GM10248 (cell line): Measurements from ENCODE around the gene DMPK.
A peak's percentile ranks its signal among the peaks of the same experiment; 100 is the strongest.

Experiments used
- CTCF ChIA-PET: fragments of 300-600 bp; sonication (Branson Sonifier 250); formaldehyde crosslinking; extraction: SDS; loops from one replicate; lab custom pipeline; 2021; ENCODE audit warnings: antibody characterized with exemption; lab: Yijun Ruan, JAX
- POLR2A ChIA-PET: fragments of 350-650 bp; sonication (Branson Sonifier 250); formaldehyde crosslinking; extraction: SDS; loops from one replicate; lab custom pipeline; 2020; ENCODE audit warnings: antibody characterized with exemption; lab: Yijun Ruan, JAX
- DNase-seq: peaks from one replicate; pipeline ENCODE4 v3.0.0; 2012; ENCODE audit errors: extremely low spot score
- CTCF ChIP-seq: IDR thresholded peaks from 2 replicates; pipeline ENCODE4 v1.5.1; 2012; ENCODE audit warnings: mild to moderate bottlenecking, low read depth; ENCODE audit errors: extremely low read depth, missing control alignments, control extremely low read depth

DMPK gene

GRCh38 chr19:45771311-45771933, 10.9 kb downstream of the DMPK start:
- ChIA-PET CTCF (interaction anchor here (1.3 to 5.8 kb wide), 8 partner anchors 9 to 111 kb away, joined by 5 to 77 read pairs (median 26); partner anchors contain the start of genes DMPK and DMWD), POLR2A (no interaction called here)
- TF ChIP-seq CTCF: no peak
- DNase-seq: no peak

GRCh38 chr19:45770192-45771101, 11.8 kb downstream of the DMPK start:
- peak; percentile 94 for TF ChIP-seq CTCF
- ChIA-PET POLR2A (interaction anchor here (0.6 kb wide), 2 partner anchors 9 to 131 kb away, joined by 3 read pairs; no protein-coding TSS in a partner anchor), CTCF (interaction anchor here (0.7 to 5.8 kb wide), 28 partner anchors 10 to 292 kb away, joined by 3 to 77 read pairs (median 6); partner anchors contain the start of genes DMPK, DMWD, FBXO46 and FOXA3)
- DNase-seq: peak; percentile 88

GRCh38 chr19:45769821-45770191, 12.5 kb downstream of the DMPK start:
- DNase-seq: no peak
- ChIA-PET CTCF (interaction anchor here (0.7 to 5.8 kb wide), 33 partner anchors 8 to 291 kb away, joined by 3 to 77 read pairs (median 5); partner anchors contain the start of genes DMPK, DMWD, FBXO46 and FOXA3), POLR2A (interaction anchor here (0.6 to 1.4 kb wide), 9 partner anchors 12 to 247 kb away, joined by 3 to 13 read pairs (median 4); partner anchors contain the start of gene IRF2BP1)
- no peak for TF ChIP-seq CTCF

GRCh38 chr19:45768984-45769782, 13.1 kb downstream of the DMPK start, which contains the start of gene SIX5:
SIX5 (minus strand) TSS chr19:45769252; CDS start chr19:45768844, 408 bp downstream.
- ChIA-PET CTCF (interaction anchor here (0.7 to 5.8 kb wide), 36 partner anchors 8 to 291 kb away, joined by 3 to 77 read pairs (median 5); partner anchors contain the start of genes DMPK, DMWD, FBXO46 and FOXA3), POLR2A (interaction anchor here (0.6 to 1.5 kb wide), 12 partner anchors 12 to 300 kb away, joined by 3 to 13 read pairs (median 4); partner anchors contain the start of gene IRF2BP1)
- peak; percentile 98 for DNase-seq
- no peak for TF ChIP-seq CTCF

- DNase-seq: no peak
- ChIA-PET POLR2A (interaction anchor here (0.8 to 1.5 kb wide), 6 partner anchors 11 to 300 kb away, joined by 3 to 9 read pairs (median 3); partner anchors contain the start of gene IRF2BP1), CTCF (interaction anchor here (0.9 to 5.8 kb wide), 17 partner anchors 9 to 260 kb away, joined by 3 to 77 read pairs (median 9); partner anchors contain the start of genes DMPK, DMWD, FBXO46 and FOXA3)
- TF ChIP-seq CTCF: no peak
Observed at GRCh38 chr19:45768655-45768983, 13.7 kb downstream of the DMPK start.
